ENCODE data around the gene RPS19BP1.
"Not testable (repeated sequence)": the region's sequence is repeated elsewhere in the genome, so short reads cannot be mapped to it uniquely, and the experiment has no call there.

The RPS19BP1 gene

GRCh38 chr22:39527481-39527961 is 5.0 kb downstream of the RPS19BP1 start:
- no peak for DNase-seq

- DNase-seq = peak; percentile 61
Measured at GRCh38 chr22:39526736-39527171, 5.8 kb downstream of the RPS19BP1 start.

GRCh38 chr22:39525658-39525975 is 6.9 kb downstream of the RPS19BP1 start:
- DNase-seq = no peak

- DNase-seq = no peak
Measured at GRCh38 chr22:39524753-39525657, 7.5 kb downstream of the RPS19BP1 start.

- DNase-seq = no peak
Measured at GRCh38 chr22:39524089-39524752, 8.3 kb downstream of the RPS19BP1 start.

- no peak for DNase-seq
Measured at GRCh38 chr22:39522567-39523300, 9.8 kb downstream of the RPS19BP1 start.

- not testable (repeated sequence) for DNase-seq
Measured at GRCh38 chr22:39522091-39522490, 10.5 kb downstream of the RPS19BP1 start.

GRCh38 chr22:39521106-39521885 is 11.3 kb downstream of the RPS19BP1 start:
- DNase-seq = not testable (repeated sequence)

- peak; percentile 97 for DNase-seq
Measured at GRCh38 chr22:39520226-39521105, 12.1 kb downstream of the RPS19BP1 start, which contains the start of gene ATF4. ATF4 (plus strand) TSS chr22:39520562; CDS start chr22:39521446, 884 bp downstream.

- DNase-seq = peak; percentile 41
Measured at GRCh38 chr22:39519681-39520225, 12.8 kb downstream of the RPS19BP1 start.

- no peak for DNase-seq
Measured at GRCh38 chr22:39518996-39519680, 13.4 kb downstream of the RPS19BP1 start.

- DNase-seq = no peak
Measured at GRCh38 chr22:39518144-39518786, 14.3 kb downstream of the RPS19BP1 start.

GRCh38 chr22:39517470-39517869 is 15.1 kb downstream of the RPS19BP1 start:
- DNase-seq = no peak

GRCh38 chr22:39515266-39516050 is 17.1 kb downstream of the RPS19BP1 start:
- DNase-seq = no peak

- peak; percentile 62 for DNase-seq
Measured at GRCh38 chr22:39514373-39514973, 18.1 kb downstream of the RPS19BP1 start.

- no peak for DNase-seq
Measured at GRCh38 chr22:39513791-39514190, 18.8 kb downstream of the RPS19BP1 start.

GRCh38 chr22:39512026-39512425 is 20.5 kb downstream of the RPS19BP1 start:
- DNase-seq = no peak

GRCh38 chr22:39511226-39511625 is 21.3 kb downstream of the RPS19BP1 start:
- DNase-seq = no peak
